ENCODE measurements around the gene PRDM16.

DNA sequence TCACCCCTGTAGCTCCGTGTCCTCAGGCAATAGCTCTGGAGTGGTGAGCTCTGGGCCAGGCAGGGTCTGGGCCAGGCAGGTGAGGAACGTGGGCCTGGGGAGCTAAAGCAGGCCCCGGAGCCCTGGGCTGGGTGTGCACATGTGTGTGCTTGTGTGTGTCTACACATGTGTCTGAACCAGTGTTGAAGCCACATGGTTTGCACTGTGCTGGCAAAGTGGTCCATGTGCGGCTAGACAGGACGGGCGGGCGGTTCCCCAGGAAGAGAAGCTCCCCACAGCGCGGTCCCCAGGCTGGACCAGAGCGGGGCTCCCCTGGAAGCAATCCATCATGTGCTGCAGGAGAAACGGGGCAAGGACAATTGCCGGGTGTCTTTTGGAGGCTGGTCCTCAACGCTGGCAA lies 84.2 kb downstream of the PRDM16 start:
- TF ChIP-seq, protein P1, sequence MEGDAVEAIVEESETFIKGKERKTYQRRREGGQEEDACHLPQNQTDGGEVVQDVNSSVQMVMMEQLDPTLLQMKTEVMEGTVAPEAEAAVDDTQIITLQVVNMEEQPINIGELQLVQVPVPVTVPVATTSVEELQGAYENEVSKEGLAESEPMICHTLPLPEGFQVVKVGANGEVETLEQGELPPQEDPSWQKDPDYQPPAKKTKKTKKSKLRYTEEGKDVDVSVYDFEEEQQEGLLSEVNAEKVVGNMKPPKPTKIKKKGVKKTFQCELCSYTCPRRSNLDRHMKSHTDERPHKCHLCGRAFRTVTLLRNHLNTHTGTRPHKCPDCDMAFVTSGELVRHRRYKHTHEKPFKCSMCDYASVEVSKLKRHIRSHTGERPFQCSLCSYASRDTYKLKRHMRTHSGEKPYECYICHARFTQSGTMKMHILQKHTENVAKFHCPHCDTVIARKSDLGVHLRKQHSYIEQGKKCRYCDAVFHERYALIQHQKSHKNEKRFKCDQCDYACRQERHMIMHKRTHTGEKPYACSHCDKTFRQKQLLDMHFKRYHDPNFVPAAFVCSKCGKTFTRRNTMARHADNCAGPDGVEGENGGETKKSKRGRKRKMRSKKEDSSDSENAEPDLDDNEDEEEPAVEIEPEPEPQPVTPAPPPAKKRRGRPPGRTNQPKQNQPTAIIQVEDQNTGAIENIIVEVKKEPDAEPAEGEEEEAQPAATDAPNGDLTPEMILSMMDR (IDR thresholded peaks at IDR 0.05), result no peak
- no peak for TF ChIP-seq POLR2A (IDR thresholded peaks at IDR 0.05)
- no peak for TF ChIP-seq EP300 (IDR thresholded peaks at IDR 0.05)
- TF ChIP-seq POLR2AphosphoS5 (IDR thresholded peaks at IDR 0.05), result no peak
